ENCODE data around the gene PRKCQ.
"Not testable (repeated sequence)": the region's sequence is repeated elsewhere in the genome, so short reads cannot be mapped to it uniquely, and the experiment has no call there.

GRCh38 chr10:6380478-6380877, 199.6 kb downstream of the PRKCQ start:
- not testable (repeated sequence) for TF ChIP-seq TAF1, POLR2A, POLR2AphosphoS5 (IDR thresholded peaks at IDR 0.05; ENCODE audit: low read depth, low read length)
